Activated CD8-positive, alpha-beta T cell treated with anti-CD3 and anti-CD28 coated beads for 36 hours (primary cell): ENCODE results near the gene SURF1. TPM values are rescaled to one million over a fixed set of nuclear protein-coding genes. Genes with fewer than 3 reads are reported as not detected.

ENCODE experiments used
- ATAC-seq: fragments of 200-7000 bp; cut with Tn5 transposase; one replicate; pipeline ENCODE4 v1.10.0; 2021; ENCODE audit warnings: mild to moderate bottlenecking, moderate library complexity
- CTCF ChIA-PET: fragments of 350-600 bp; sonication (Branson Sonifier 250); formaldehyde crosslinking; loops from one replicate; lab custom pipeline; 2021; ENCODE audit warnings: antibody characterized with exemption; lab: Charles Lee
- POLR2A ChIA-PET: fragments of 350-600 bp; sonication (Branson Sonifier 250); formaldehyde crosslinking; loops from one replicate; lab custom pipeline; 2021; ENCODE audit warnings: antibody characterized with exemption; lab: Charles Lee
- DNase-seq: peaks from one replicate; pipeline ENCODE4 v3.0.0-alpha.2; 2020
- H3K27ac Mint-ChIP-seq: one replicate; pipeline ENCODE4 v1.8.0; 2021; ENCODE audit warnings: mild to moderate bottlenecking, mixed read lengths
- H3K27me3 Mint-ChIP-seq: one replicate; pipeline ENCODE4 v1.8.0; 2021; ENCODE audit warnings: mixed read lengths
- H3K36me3 Mint-ChIP-seq: one replicate; pipeline ENCODE4 v1.8.0; 2021; ENCODE audit warnings: low read depth, mixed read lengths
- H3K4me1 Mint-ChIP-seq: one replicate; pipeline ENCODE4 v1.8.0; 2021; ENCODE audit warnings: low read depth, mixed read lengths
- H3K4me3 Mint-ChIP-seq: one replicate; pipeline ENCODE4 v1.8.0; 2021; ENCODE audit warnings: mild to moderate bottlenecking, moderate library complexity, mixed read lengths
- H3K9me3 Mint-ChIP-seq: one replicate; pipeline ENCODE4 v1.8.0; 2021; ENCODE audit warnings: mixed read lengths
- intact Hi-C: fragments of 100-400 bp; cut with micrococcal nuclease; formaldehyde crosslinking; loops from one replicate; pipeline ENCODE4 v1.10.0; 2022
- total RNA-seq, 2 experiments: library from RNA; stranded (reverse); gene quantifications; one replicate each; pipeline ENCODE4 v1.2.3, GENCODE V29; 2021
- TF ChIP-seq, protein P1 (sequence below): fragments of 200-600 bp; IDR thresholded peaks from one replicate; pipeline ENCODE4 v1.8.0; 2022; ENCODE audit warnings: antibody characterized with exemption, mild to moderate bottlenecking

SURF1 gene
- total RNA-seq, 2 experiments from 2014 or later, result 22.1 to 25.3 TPM

DNA sequence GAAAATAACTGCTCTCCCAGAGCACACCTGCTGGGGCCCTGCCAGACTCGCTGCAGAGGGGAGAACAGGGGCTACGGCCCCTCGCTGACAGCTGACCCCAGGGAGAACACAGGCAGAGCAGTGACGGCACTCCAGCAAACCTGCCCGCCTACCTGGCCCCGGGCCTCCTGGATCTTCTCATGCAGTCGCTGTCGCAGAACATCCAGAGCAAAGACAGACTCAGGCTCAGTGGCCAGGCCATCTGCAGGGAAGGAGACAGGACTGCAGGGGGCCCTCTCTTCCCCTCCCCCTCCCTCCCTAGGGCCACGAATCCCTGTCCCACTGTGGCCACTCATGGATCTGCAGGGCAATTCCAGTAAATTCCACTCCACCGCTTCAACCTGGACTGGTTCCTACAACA, 22.7 kb downstream of the SURF1 start:
- DNase-seq (no peak), ATAC-seq (no peak)
- ChIA-PET POLR2A (interaction anchor here (1.1 to 2.9 kb wide), 3 partner anchors 15 to 40 kb away, joined by 5 to 20 read pairs (median 13); partner anchors contain the start of genes MED22 and RPL7A), CTCF (interaction anchor here (1.1 to 2.4 kb wide), 3 partner anchors 38 to 95 kb away, joined by 3 to 11 read pairs (median 4); no protein-coding TSS in a partner anchor)
- Mint-ChIP-seq H3K9me3 (no peaks in the 10 kb centered on the region), H3K27ac (peak overlapping the region; percentile 86), H3K27me3 (no peaks in the 10 kb centered on the region), H3K4me3 (peak overlapping the region; percentile 97), H3K4me1 (peaks cover 34% of the 10 kb centered on the region), H3K36me3 (peaks cover 63% of the 10 kb centered on the region)
- intact Hi-C loops, result no loop called here
- TF ChIP-seq, protein P1, sequence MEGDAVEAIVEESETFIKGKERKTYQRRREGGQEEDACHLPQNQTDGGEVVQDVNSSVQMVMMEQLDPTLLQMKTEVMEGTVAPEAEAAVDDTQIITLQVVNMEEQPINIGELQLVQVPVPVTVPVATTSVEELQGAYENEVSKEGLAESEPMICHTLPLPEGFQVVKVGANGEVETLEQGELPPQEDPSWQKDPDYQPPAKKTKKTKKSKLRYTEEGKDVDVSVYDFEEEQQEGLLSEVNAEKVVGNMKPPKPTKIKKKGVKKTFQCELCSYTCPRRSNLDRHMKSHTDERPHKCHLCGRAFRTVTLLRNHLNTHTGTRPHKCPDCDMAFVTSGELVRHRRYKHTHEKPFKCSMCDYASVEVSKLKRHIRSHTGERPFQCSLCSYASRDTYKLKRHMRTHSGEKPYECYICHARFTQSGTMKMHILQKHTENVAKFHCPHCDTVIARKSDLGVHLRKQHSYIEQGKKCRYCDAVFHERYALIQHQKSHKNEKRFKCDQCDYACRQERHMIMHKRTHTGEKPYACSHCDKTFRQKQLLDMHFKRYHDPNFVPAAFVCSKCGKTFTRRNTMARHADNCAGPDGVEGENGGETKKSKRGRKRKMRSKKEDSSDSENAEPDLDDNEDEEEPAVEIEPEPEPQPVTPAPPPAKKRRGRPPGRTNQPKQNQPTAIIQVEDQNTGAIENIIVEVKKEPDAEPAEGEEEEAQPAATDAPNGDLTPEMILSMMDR, result no peak

- TF ChIP-seq, protein P1, result no peak
- no peak for ATAC-seq
- no peaks in the 10 kb centered on the region for H3K9me3 Mint-ChIP-seq
- ChIA-PET POLR2A (interaction anchor here (0.8 to 2.9 kb wide), 4 partner anchors 15 to 18 kb away, joined by 3 to 20 read pairs (median 4); partner anchors contain the start of genes MED22 and RPL7A), CTCF (interaction anchor here (1.1 to 2.4 kb wide), 2 partner anchors 39 to 94 kb away, joined by 3 to 11 read pairs; no protein-coding TSS in a partner anchor)
- intact Hi-C loops, result no loop called here
- no peaks in the 10 kb centered on the region for H3K27me3 Mint-ChIP-seq
- DNase-seq, result no peak
- H3K4me3 Mint-ChIP-seq, result no peak overlapping the region
- peaks cover 34% of the 10 kb centered on the region for H3K4me1 Mint-ChIP-seq
- H3K27ac Mint-ChIP-seq, result peak overlapping the region; percentile 49
- peaks cover 63% of the 10 kb centered on the region for H3K36me3 Mint-ChIP-seq
Observed at GRCh38 chr9:133333011-133333410, 23.3 kb downstream of the SURF1 start.

DNA sequence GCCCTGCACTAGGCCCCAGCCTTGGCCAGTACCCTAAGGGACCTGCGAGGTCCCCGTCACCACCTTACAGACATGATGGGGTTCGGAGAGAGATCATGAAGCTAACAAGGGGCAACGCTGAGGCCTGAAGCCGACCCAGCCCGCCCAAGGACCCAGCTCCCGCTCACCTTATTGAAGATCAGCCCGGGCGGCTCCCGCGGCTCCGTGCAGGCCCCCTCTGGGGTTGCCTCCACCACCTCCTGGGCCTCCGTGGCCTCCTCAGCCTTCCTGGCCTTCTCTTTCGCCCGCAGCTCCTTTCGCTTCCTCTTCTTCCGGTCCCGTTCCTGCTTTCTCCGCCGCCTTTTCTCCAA, 23.9 kb downstream of the SURF1 start:
- TF ChIP-seq, protein P1, result no peak
- Mint-ChIP-seq H3K27ac (no peak overlapping the region), H3K9me3 (no peaks in the 10 kb centered on the region), H3K4me3 (no peak overlapping the region), H3K36me3 (peaks cover 63% of the 10 kb centered on the region), H3K4me1 (peaks cover 34% of the 10 kb centered on the region), H3K27me3 (no peaks in the 10 kb centered on the region)
- ATAC-seq (no peak), DNase-seq (no peak)
- ChIA-PET CTCF (interaction anchor here (1.0 kb wide), 1 partner anchor 154 kb away, joined by 3 read pairs; no protein-coding TSS in a partner anchor), POLR2A (interaction anchor here (0.8 to 1.3 kb wide), 2 partner anchors 16 kb away, joined by 3 read pairs; partner anchors contain the start of genes MED22 and RPL7A)
- intact Hi-C loops, result no loop called here

- intact Hi-C loops, result no loop called here
- H3K27ac Mint-ChIP-seq, result no peak overlapping the region
- peaks cover 59% of the 10 kb centered on the region for H3K36me3 Mint-ChIP-seq
- TF ChIP-seq, protein P1, result no peak
- no peaks in the 10 kb centered on the region for H3K9me3 Mint-ChIP-seq
- POLR2A ChIA-PET, result interaction anchor here (1.3 kb wide), 1 partner anchor 16 kb away, joined by 3 read pairs; the partner anchor contains the start of genes MED22 and RPL7A
- no peak for DNase-seq
- CTCF ChIA-PET, result interaction anchor here (1.0 kb wide), 1 partner anchor 155 kb away, joined by 3 read pairs; no protein-coding TSS in a partner anchor
- H3K27me3 Mint-ChIP-seq, result no peaks in the 10 kb centered on the region
- H3K4me3 Mint-ChIP-seq, result no peak overlapping the region
- H3K4me1 Mint-ChIP-seq, result peaks cover 34% of the 10 kb centered on the region
- no peak for ATAC-seq
Observed at GRCh38 chr9:133331641-133332380, 24.5 kb downstream of the SURF1 start.
